ENCODE measurements around the gene CUX1. TPM values are rescaled to one million over a fixed set of nuclear protein-coding genes. Genes with fewer than 3 reads are reported as not detected.

Gene CUX1
- total and polyA plus RNA-seq, 10 of the 15 experiments (the other 5 are each of a cell fraction or from before 2014, with no cell fraction given) = 6.1 to 48.6 (median 25.9) TPM

DNA sequence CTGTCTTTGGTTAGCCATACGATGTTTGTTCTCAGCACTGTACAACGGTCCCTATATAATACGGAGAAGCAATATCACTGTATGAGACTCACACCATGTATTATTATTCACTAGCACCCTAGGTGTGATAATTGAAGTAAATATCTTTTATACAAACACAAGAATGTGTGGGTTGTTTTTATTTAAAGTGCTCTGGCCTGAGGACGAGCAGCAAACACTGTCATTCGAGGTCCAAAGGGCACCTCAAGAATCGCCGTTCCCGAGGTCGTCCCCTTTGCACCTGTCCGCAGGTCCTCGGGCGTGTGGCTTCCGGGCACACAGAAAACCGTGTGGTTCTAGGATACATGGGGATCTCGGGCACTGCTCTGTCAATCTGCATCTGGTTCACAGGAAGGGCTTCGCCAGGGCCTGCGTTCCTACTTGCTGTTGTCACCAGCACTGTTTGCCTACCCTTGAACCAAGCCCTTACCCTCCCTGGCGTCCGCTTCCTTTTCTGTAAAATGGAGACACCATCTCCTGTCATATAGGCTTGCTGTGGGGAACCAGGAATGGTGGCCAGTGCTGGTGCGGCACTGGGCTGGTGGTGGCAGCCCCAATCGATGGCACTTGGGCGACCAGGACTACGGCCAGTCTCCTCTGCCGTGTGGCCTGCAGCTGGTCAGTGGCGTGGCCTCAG is 440.8 kb downstream of the CUX1 start:
- Histone ChIP-seq H3K4me2 (ENCODE audit: control insufficient read depth, insufficient read depth) (no peak overlapping the region), H3K9me3 (replicated peaks; ENCODE audit: control insufficient read depth, insufficient read depth, low read length) (no peaks in the 10 kb centered on the region), H3K36me3 (ENCODE audit: control insufficient read depth in 2 of 2, insufficient read depth in 2 of 2, low read length in 1 of 2) (no peaks in the 10 kb centered on the region), H2AFZ (ENCODE audit: control insufficient read depth, low read depth, low read length) (no peak overlapping the region), H3K4me1 (ENCODE audit: control insufficient read depth, insufficient read depth, low read length) (no peaks in the 10 kb centered on the region), H3K27me3 (replicated peaks in 1 of 2; ENCODE audit: control insufficient read depth in 2 of 2, insufficient read depth in 2 of 2, low read length in 1 of 2) (no peaks in the 10 kb centered on the region), H3K9ac (ENCODE audit: control insufficient read depth, insufficient read depth, low read length) (no peak overlapping the region), H3K27ac (ENCODE audit: control insufficient read depth, insufficient read depth) (no peak overlapping the region), H3K79me2 (ENCODE audit: control insufficient read depth, insufficient read depth, low read length) (no peaks in the 10 kb centered on the region), H3K4me3 (no peak overlapping the region), H4K20me1 (ENCODE audit: control insufficient read depth, insufficient read depth) (no peaks in the 10 kb centered on the region)
- in situ Hi-C loops (cut with MboI) (loop anchor here (25.0 kb wide), 1 partner anchor 896 kb away; the partner anchor contains the start of gene COL26A1), intact Hi-C loops (cut with micrococcal nuclease; ENCODE audit: unreplicated experiment) (no loop called here)
- no peak for DNase-seq (ENCODE audit: low read depth, low spot score)
- SMC1A ChIA-PET (ENCODE audit: uncharacterized antibody, unreplicated experiment) = no interaction called here
- POLR2A ChIA-PET = interaction anchor here (0.6 kb wide), 1 partner anchor 544 kb away, joined by 6 read pairs; no protein-coding TSS in a partner anchor
- RAD21 ChIA-PET (ENCODE audit: unreplicated experiment) = no interaction called here
- BruUV-seq (replicated peaks) = no TSS peak
- WGBS (ENCODE audit: insufficient coverage, insufficient replicate concordance, low lambda C conversion rate, missing lambda C conversion rate) = 74% methylated on average over 25 of the region's 25 CpGs
- CTCF ChIA-PET = no interaction called here
- no peak for FAIRE-seq
- no peak for ATAC-seq
- TF ChIP-seq, protein P1, sequence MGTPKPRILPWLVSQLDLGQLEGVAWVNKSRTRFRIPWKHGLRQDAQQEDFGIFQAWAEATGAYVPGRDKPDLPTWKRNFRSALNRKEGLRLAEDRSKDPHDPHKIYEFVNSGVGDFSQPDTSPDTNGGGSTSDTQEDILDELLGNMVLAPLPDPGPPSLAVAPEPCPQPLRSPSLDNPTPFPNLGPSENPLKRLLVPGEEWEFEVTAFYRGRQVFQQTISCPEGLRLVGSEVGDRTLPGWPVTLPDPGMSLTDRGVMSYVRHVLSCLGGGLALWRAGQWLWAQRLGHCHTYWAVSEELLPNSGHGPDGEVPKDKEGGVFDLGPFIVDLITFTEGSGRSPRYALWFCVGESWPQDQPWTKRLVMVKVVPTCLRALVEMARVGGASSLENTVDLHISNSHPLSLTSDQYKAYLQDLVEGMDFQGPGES (IDR thresholded peaks at IDR 0.05) = no peak
- no peak for TF ChIP-seq ZSCAN29 (IDR thresholded peaks at IDR 0.05)
- TF ChIP-seq POLR2A (IDR thresholded peaks at IDR 0.05; ENCODE audit: low read depth, low read length) = peak; percentile 31; the same call in 1 of the 2 replicates

DNA sequence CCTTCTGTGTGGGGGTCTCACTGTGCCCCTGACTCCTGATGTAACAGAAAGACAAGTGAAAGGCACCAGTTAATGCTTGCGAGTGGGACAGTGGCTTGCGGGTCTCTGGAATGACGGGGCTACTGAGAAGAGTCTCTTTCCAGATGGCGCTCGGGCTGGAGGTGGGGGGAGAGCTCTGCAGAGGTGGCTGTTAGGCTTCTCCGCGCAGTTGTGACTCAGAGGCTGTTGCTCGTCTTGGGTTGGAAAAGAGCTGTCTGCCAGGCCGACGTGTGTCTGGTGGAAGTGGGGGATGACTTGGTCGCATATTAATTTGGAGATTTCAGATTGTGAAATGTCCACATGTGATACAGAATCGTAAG is 441.3 kb downstream of the CUX1 start:
- FAIRE-seq (no peak), DNase-seq (ENCODE audit: low read depth, low spot score) (no peak), ATAC-seq (no peak)
- POLR2A ChIA-PET = no interaction called here
- Histone ChIP-seq H3K27ac (ENCODE audit: control insufficient read depth, insufficient read depth) (no peak overlapping the region), H2AFZ (ENCODE audit: control insufficient read depth, low read depth, low read length) (no peak overlapping the region), H3K36me3 (ENCODE audit: control insufficient read depth in 2 of 2, insufficient read depth in 2 of 2, low read length in 1 of 2) (no peaks in the 10 kb centered on the region), H3K79me2 (ENCODE audit: control insufficient read depth, insufficient read depth, low read length) (no peaks in the 10 kb centered on the region), H3K9me3 (replicated peaks; ENCODE audit: control insufficient read depth, insufficient read depth, low read length) (no peaks in the 10 kb centered on the region), H3K9ac (ENCODE audit: control insufficient read depth, insufficient read depth, low read length) (no peak overlapping the region), H3K4me3 (no peak overlapping the region), H3K27me3 (replicated peaks in 1 of 2; ENCODE audit: control insufficient read depth in 2 of 2, insufficient read depth in 2 of 2, low read length in 1 of 2) (no peaks in the 10 kb centered on the region), H3K4me2 (ENCODE audit: control insufficient read depth, insufficient read depth) (no peak overlapping the region), H3K4me1 (ENCODE audit: control insufficient read depth, insufficient read depth, low read length) (no peaks in the 10 kb centered on the region), H4K20me1 (ENCODE audit: control insufficient read depth, insufficient read depth) (no peaks in the 10 kb centered on the region)
- 81% methylated on average over 12 of the region's 12 CpGs for WGBS (ENCODE audit: insufficient coverage, insufficient replicate concordance, low lambda C conversion rate, missing lambda C conversion rate)
- BruUV-seq (replicated peaks) = no TSS peak
- RAD21 ChIA-PET (ENCODE audit: unreplicated experiment) = no interaction called here
- intact Hi-C loops (cut with micrococcal nuclease; ENCODE audit: unreplicated experiment) = no loop called here
- in situ Hi-C loops (cut with MboI) = loop anchor here (25.0 kb wide), 1 partner anchor 896 kb away; the partner anchor contains the start of gene COL26A1
- CTCF ChIA-PET = no interaction called here
- SMC1A ChIA-PET (ENCODE audit: uncharacterized antibody, unreplicated experiment) = no interaction called here
- TF ChIP-seq, protein P1 (IDR thresholded peaks at IDR 0.05) = no peak
- TF ChIP-seq ZNF24 (IDR thresholded peaks at IDR 0.05) = no peak
- no peak for TF ChIP-seq ESRRA (IDR thresholded peaks at IDR 0.05; ENCODE audit: low read length)
- TF ChIP-seq FOXM1 (IDR thresholded peaks at IDR 0.05; ENCODE audit: low read depth, low read length) = no peak
- TF ChIP-seq POU2F2 (IDR thresholded peaks at IDR 0.05; ENCODE audit: borderline replicate concordance, low read depth, low read length) = no peak
- TF ChIP-seq BACH1 (IDR thresholded peaks at IDR 0.05; ENCODE audit: borderline replicate concordance) = no peak
- no peak for TF ChIP-seq CHD1 (IDR thresholded peaks at IDR 0.05; ENCODE audit: low read depth, low read length)
- TF ChIP-seq, protein P2, sequence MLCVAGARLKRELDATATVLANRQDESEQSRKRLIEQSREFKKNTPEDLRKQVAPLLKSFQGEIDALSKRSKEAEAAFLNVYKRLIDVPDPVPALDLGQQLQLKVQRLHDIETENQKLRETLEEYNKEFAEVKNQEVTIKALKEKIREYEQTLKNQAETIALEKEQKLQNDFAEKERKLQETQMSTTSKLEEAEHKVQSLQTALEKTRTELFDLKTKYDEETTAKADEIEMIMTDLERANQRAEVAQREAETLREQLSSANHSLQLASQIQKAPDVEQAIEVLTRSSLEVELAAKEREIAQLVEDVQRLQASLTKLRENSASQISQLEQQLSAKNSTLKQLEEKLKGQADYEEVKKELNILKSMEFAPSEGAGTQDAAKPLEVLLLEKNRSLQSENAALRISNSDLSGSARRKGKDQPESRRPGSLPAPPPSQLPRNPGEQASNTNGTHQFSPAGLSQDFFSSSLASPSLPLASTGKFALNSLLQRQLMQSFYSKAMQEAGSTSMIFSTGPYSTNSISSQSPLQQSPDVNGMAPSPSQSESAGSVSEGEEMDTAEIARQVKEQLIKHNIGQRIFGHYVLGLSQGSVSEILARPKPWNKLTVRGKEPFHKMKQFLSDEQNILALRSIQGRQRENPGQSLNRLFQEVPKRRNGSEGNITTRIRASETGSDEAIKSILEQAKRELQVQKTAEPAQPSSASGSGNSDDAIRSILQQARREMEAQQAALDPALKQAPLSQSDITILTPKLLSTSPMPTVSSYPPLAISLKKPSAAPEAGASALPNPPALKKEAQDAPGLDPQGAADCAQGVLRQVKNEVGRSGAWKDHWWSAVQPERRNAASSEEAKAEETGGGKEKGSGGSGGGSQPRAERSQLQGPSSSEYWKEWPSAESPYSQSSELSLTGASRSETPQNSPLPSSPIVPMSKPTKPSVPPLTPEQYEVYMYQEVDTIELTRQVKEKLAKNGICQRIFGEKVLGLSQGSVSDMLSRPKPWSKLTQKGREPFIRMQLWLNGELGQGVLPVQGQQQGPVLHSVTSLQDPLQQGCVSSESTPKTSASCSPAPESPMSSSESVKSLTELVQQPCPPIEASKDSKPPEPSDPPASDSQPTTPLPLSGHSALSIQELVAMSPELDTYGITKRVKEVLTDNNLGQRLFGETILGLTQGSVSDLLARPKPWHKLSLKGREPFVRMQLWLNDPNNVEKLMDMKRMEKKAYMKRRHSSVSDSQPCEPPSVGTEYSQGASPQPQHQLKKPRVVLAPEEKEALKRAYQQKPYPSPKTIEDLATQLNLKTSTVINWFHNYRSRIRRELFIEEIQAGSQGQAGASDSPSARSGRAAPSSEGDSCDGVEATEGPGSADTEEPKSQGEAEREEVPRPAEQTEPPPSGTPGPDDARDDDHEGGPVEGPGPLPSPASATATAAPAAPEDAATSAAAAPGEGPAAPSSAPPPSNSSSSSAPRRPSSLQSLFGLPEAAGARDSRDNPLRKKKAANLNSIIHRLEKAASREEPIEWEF (IDR thresholded peaks at IDR 0.05; ENCODE audit: insufficient replicate concordance, low read depth, low read length) = no peak
- no peak for TF ChIP-seq PAX5 (IDR thresholded peaks at IDR 0.05; ENCODE audit: borderline replicate concordance, low read depth, low read length)
